K562 (cell line): ENCODE measurements around the gene TRNP1. TPM values are rescaled to one million over a fixed set of nuclear protein-coding genes. Genes with fewer than 3 reads are reported as not detected.

Experiments
- ATAC-seq: fragments of 200-7000 bp; cut with Tn5 transposase; 3 replicates; pipeline ENCODE4 v1.9.1; 2020; ENCODE audit warnings: moderate library complexity
- BruUV-seq: library from RNA; stranded (reverse); fragments of 400-500 nt; replicated peaks from 2 replicates; lab custom pipeline; 2021; lab: Mats Ljungman, UMichigan
- CTCF ChIA-PET: fragments of 300-600 bp; formaldehyde crosslinking; extraction: SDS; loops from one replicate; lab custom pipeline; 2021; ENCODE audit warnings: low intra/inter-chr PET ratio; lab: Yijun Ruan, JAX
- POLR2A ChIA-PET: fragments of 300-600, 350-650 bp; sonication (Branson Sonifier 250); formaldehyde crosslinking; extraction: SDS; loops from one replicate; lab custom pipeline; 2021; ENCODE audit warnings: antibody characterized with exemption, inconsistent platforms; lab: Yijun Ruan, JAX
- DNase-seq, 4 experiments: peaks; one replicate each; pipeline versions ENCODE4 v3.0.0 to v3.0.0-alpha.2; 2011 to 2018; ENCODE audit warnings: low spot score in 3 of 4, mixed read lengths in 3 of 4; ENCODE audit errors: extremely low read depth in 1 of 4
- FAIRE-seq: peaks from 2 replicates; lab custom pipeline; 2011; peaks lifted over from hg19 to GRCh38; lab: Jason Lieb, UNC
- H2AFZ ChIP-seq: 2 replicates; pipeline ENCODE4 v1.6.0; 2011; ENCODE audit warnings: low read depth, low read length, control low read depth, inconsistent platforms
- H3K27ac ChIP-seq: fragments of 200-600 bp; 3 replicates; pipeline ENCODE4 v1.8.0; 2011; ENCODE audit warnings: low read depth, mild to moderate bottlenecking, control low read depth, inconsistent platforms, low read length, moderate library complexity, mixed read lengths; ENCODE audit errors: extremely low read depth
- H3K27me3 ChIP-seq, 2 experiments: fragments of 300-600 bp in 1 of 2; 2 replicates in 1 of 2; 3 replicates in 1 of 2; pipeline versions ENCODE4 v1.6.0 to v1.8.0; 2011; ENCODE audit warnings: inconsistent platforms in 2 of 2, low read length in 2 of 2, mild to moderate bottlenecking in 1 of 2, mixed read lengths in 1 of 2, moderate library complexity in 1 of 2; ENCODE audit not compliant: control insufficient read depth in 2 of 2, insufficient read depth in 2 of 2
- H3K36me3 ChIP-seq: fragments of 300-600 bp; 3 replicates; pipeline ENCODE4 v1.8.0; 2011; ENCODE audit warnings: mild to moderate bottlenecking, low read length, inconsistent platforms; ENCODE audit not compliant: control insufficient read depth, insufficient read depth
- H3K4me1 ChIP-seq, 2 experiments: fragments of 200-600 bp in 1 of 2; replicated peaks in 1 of 2; 2 replicates in 1 of 2; 3 replicates in 1 of 2; pipeline versions ENCODE4 v1.5.1 to v1.8.0; 2011; ENCODE audit warnings: inconsistent platforms in 2 of 2, low read length in 2 of 2, mild to moderate bottlenecking in 1 of 2, mixed read lengths in 1 of 2, moderate library complexity in 1 of 2; ENCODE audit not compliant: control insufficient read depth in 2 of 2, insufficient read depth in 2 of 2
- H3K4me2 ChIP-seq: 2 replicates; pipeline ENCODE4 v1.6.1; 2011; ENCODE audit warnings: low read length, control low read depth, inconsistent platforms, mixed read lengths; ENCODE audit not compliant: insufficient read depth
- H3K4me3 ChIP-seq: fragments of 200-600 bp; sonication (generic), shearing (Covaris generic); 2 replicates; pipeline ENCODE4 v1.5.1; 2016; ENCODE audit warnings: control low read depth, inconsistent platforms
- H3K79me2 ChIP-seq: fragments of 200-600 bp; 3 replicates; pipeline ENCODE4 v1.8.0; 2011; ENCODE audit warnings: low read length, inconsistent platforms; ENCODE audit not compliant: control insufficient read depth, insufficient read depth
- H3K9ac ChIP-seq, 2 experiments: 2 replicates each; pipeline versions ENCODE4 v1.6.0 to v1.6.1; 2011; ENCODE audit warnings: low read depth in 2 of 2, low read length in 2 of 2, control low read depth in 1 of 2, inconsistent platforms in 1 of 2, mild to moderate bottlenecking in 1 of 2, mixed read lengths in 1 of 2; ENCODE audit not compliant: insufficient read depth in 1 of 2
- H3K9me1 ChIP-seq: one replicate; pipeline ENCODE4 v1.6.0; 2011; ENCODE audit warnings: inconsistent platforms, mild to moderate bottlenecking, low read length, moderate library complexity; ENCODE audit not compliant: control insufficient read depth, insufficient read depth
- H3K9me3 ChIP-seq: replicated peaks from 2 replicates; pipeline ENCODE4 v1.5.1; 2011; ENCODE audit warnings: low read depth, low read length, inconsistent platforms; ENCODE audit not compliant: control insufficient read depth, insufficient read depth
- H4K20me1 ChIP-seq: replicated peaks from 2 replicates; pipeline ENCODE4 v1.6.1; 2011; ENCODE audit warnings: low read length, inconsistent platforms, mixed read lengths; ENCODE audit not compliant: control insufficient read depth, insufficient read depth
- ETV5 ChIP-seq: sonication (generic); formaldehyde crosslinking; IDR thresholded peaks from 2 replicates; pipeline ENCODE4 v1.4.0; 2020; ENCODE audit warnings: low read depth, mild to moderate bottlenecking, missing genetic modification reagents
- HDAC8 ChIP-seq: fragments of 450-650 bp; IDR thresholded peaks from 2 replicates; pipeline ENCODE4 v1.6.1; 2016; ENCODE audit warnings: mild to moderate bottlenecking, missing genetic modification characterization, moderate library complexity, missing compliant biosample characterization
- PML ChIP-seq: IDR thresholded peaks from 2 replicates; pipeline ENCODE4 v1.6.1; 2012; ENCODE audit warnings: low read length, inconsistent platforms
- SAFB2 ChIP-seq: fragments of 200-400 bp; formaldehyde crosslinking; IDR thresholded peaks from 2 replicates; pipeline ENCODE4 v1.6.1; 2018; ENCODE audit warnings: borderline replicate concordance, low read length, low read depth, moderate library complexity; ENCODE audit not compliant: severe bottlenecking
- TAF7 ChIP-seq: fragments of 450-650 bp; IDR thresholded peaks from 2 replicates; pipeline ENCODE4 v1.6.1; 2016; ENCODE audit warnings: missing genetic modification characterization, missing compliant biosample characterization
- TARDBP ChIP-seq: fragments of 450-650 bp; IDR thresholded peaks from 2 replicates; pipeline ENCODE4 v1.6.1; 2016
- WGBS: fragments of 100-300 bp; shearing (Covaris generic); methylation state at CpG from one replicate; pipeline ENCODE4 v1.1.6; 2016; ENCODE audit warnings: low coverage, mixed read lengths; ENCODE audit not compliant: insufficient coverage; ENCODE audit errors: missing lambda C conversion rate; 5-methylcytosine and 5-hydroxymethylcytosine counted together
- in situ Hi-C: fragments of 300-500 bp; cut with MboI; formaldehyde crosslinking; loops from 4 replicates; pipeline ENCODE4 v1.15.0; 2018; ENCODE audit warnings: inconsistent platforms, mixed read lengths
- intact Hi-C: fragments of 100-400 bp; cut with micrococcal nuclease; formaldehyde crosslinking; loops from 2 replicates; pipeline ENCODE4 v1.14.2; 2022
- polyA plus RNA-seq, 8 experiments: library from polyadenylated mRNA; depleted of rRNA in 4 of 8; stranded (reverse) in 5 of 8; unstranded in 3 of 8; fragments of >200 nt; fragmentation: Nextera tagmentation in 2 of 8; fragmentation: Illumina TruSeq in 1 of 8; extraction: Ambion mirVana in 2 of 8; extraction: Trizol in 1 of 8; gene quantifications; 2 replicates each; pipeline versions ENCODE4 v1.2.1 to v1.2.3, GENCODE V29; 2011 to 2014; ENCODE audit warnings: inconsistent platforms in 1 of 8, missing spikeins in 1 of 8
- total RNA-seq, 7 experiments: library from RNA; depleted of rRNA in 6 of 7; stranded (reverse); fragments of >200 nt in 6 of 7; fragmentation: Illumina TruSeq in 2 of 7; extraction: Trizol in 2 of 7; gene quantifications; 2 replicates each; pipeline versions ENCODE4 v1.2.1 to v1.2.3, GENCODE V29; 2011 to 2021; ENCODE audit warnings: low replicate concordance in 1 of 7
- TF ChIP-seq, protein P1 (sequence below): sonication (generic); formaldehyde crosslinking; IDR thresholded peaks from 2 replicates; pipeline ENCODE4 v1.8.1; 2023; ENCODE audit warnings: mild to moderate bottlenecking, missing genetic modification reagents
- TF ChIP-seq, protein P2 (sequence below): fragments of 450-650 bp; conservative IDR thresholded peaks from 2 replicates; pipeline ENCODE4 v1.6.1; 2016; ENCODE audit warnings: missing genetic modification characterization, low read depth, mild to moderate bottlenecking, missing compliant biosample characterization, moderate library complexity
- TF ChIP-seq, protein P3 (sequence below): sonication (generic); formaldehyde crosslinking; IDR thresholded peaks from 2 replicates; pipeline ENCODE4 v1.8.0; 2022; ENCODE audit warnings: mild to moderate bottlenecking, missing genetic modification reagents
- TF ChIP-seq, protein P4 (sequence below): fragments of 450-650 bp; conservative IDR thresholded peaks from 2 replicates; pipeline ENCODE4 v1.6.1; 2016; ENCODE audit warnings: missing genetic modification characterization, low read depth, mild to moderate bottlenecking, control low read depth, missing compliant biosample characterization

Gene TRNP1
- total and polyA plus RNA-seq, 9 of the 15 experiments (the other 6 are each of a cell fraction or from before 2014, with no cell fraction given), result 0.03 to 1.3 (median 0.95) TPM

DNA sequence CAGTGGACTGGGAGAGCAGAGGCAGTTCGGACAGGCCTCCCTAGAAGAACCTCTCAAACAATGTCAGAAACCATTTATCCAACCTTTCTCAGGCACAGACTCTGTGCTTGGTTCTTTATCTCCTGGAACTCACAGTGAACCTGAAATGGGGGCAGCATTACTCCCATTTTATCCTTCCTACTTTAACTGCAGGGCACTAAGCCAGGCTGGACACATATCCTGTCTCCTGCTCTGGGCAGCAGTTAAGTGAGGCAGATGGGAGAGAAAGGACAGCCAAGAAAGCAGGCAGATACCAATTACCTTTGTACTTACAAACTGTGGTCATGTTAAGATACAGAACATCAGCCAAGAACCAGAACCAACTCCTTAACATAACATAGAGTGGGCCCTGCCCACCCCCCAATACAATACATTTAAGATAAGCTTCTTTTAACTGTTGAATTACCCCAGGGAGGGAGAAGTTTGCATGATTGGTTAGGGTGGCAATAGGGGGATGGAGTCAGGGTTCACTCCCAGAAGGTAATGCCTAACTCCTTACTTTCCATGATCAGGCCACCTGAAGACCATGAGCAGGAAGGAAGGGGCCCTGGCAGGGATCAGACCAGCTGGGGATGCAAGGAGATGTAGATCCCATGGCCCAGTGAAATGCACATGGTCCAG, 44.1 kb upstream of the TRNP1 start:
- TF ChIP-seq, protein P1, sequence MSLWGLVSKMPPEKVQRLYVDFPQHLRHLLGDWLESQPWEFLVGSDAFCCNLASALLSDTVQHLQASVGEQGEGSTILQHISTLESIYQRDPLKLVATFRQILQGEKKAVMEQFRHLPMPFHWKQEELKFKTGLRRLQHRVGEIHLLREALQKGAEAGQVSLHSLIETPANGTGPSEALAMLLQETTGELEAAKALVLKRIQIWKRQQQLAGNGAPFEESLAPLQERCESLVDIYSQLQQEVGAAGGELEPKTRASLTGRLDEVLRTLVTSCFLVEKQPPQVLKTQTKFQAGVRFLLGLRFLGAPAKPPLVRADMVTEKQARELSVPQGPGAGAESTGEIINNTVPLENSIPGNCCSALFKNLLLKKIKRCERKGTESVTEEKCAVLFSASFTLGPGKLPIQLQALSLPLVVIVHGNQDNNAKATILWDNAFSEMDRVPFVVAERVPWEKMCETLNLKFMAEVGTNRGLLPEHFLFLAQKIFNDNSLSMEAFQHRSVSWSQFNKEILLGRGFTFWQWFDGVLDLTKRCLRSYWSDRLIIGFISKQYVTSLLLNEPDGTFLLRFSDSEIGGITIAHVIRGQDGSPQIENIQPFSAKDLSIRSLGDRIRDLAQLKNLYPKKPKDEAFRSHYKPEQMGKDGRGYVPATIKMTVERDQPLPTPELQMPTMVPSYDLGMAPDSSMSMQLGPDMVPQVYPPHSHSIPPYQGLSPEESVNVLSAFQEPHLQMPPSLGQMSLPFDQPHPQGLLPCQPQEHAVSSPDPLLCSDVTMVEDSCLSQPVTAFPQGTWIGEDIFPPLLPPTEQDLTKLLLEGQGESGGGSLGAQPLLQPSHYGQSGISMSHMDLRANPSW, result no peak
- TF ChIP-seq TARDBP (no peak), SAFB2 (no peak), HDAC8 (tag) (no peak), ETV5 (CRISPR knock-in tag) (no peak), TAF7 (tag) (no peak), PML (0 out of 2 replicates have a peak, but pooled peaks have one; percentile 21)
- TF ChIP-seq, protein P2, sequence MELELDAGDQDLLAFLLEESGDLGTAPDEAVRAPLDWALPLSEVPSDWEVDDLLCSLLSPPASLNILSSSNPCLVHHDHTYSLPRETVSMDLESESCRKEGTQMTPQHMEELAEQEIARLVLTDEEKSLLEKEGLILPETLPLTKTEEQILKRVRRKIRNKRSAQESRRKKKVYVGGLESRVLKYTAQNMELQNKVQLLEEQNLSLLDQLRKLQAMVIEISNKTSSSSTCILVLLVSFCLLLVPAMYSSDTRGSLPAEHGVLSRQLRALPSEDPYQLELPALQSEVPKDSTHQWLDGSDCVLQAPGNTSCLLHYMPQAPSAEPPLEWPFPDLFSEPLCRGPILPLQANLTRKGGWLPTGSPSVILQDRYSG (tag), result no peak
- TF ChIP-seq, protein P3, sequence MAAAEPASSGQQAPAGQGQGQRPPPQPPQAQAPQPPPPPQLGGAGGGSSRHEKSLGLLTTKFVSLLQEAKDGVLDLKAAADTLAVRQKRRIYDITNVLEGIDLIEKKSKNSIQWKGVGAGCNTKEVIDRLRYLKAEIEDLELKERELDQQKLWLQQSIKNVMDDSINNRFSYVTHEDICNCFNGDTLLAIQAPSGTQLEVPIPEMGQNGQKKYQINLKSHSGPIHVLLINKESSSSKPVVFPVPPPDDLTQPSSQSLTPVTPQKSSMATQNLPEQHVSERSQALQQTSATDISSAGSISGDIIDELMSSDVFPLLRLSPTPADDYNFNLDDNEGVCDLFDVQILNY, result 0 out of 2 replicates have a peak, but pooled peaks have one; percentile 73
- TF ChIP-seq, protein P4, sequence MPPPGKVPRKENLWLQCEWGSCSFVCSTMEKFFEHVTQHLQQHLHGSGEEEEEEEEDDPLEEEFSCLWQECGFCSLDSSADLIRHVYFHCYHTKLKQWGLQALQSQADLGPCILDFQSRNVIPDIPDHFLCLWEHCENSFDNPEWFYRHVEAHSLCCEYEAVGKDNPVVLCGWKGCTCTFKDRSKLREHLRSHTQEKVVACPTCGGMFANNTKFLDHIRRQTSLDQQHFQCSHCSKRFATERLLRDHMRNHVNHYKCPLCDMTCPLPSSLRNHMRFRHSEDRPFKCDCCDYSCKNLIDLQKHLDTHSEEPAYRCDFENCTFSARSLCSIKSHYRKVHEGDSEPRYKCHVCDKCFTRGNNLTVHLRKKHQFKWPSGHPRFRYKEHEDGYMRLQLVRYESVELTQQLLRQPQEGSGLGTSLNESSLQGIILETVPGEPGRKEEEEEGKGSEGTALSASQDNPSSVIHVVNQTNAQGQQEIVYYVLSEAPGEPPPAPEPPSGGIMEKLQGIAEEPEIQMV (tag), result no peak
- Histone ChIP-seq H3K27ac (0 out of 3 replicates have a peak overlapping the region, but pooled peaks have one; percentile 2), H3K27me3 (no peaks in the 10 kb centered on the region), H3K9me3 (no peaks in the 10 kb centered on the region; the same call in 1 of the 2 replicates), H4K20me1 (no peaks in the 10 kb centered on the region), H3K9me1 (peaks cover 4% of the 10 kb centered on the region), H3K9ac (peak overlapping the region in 1 of 2 experiments; percentile 78; a peak in 2 of 4 replicates), H3K4me3 (no peak overlapping the region), H3K4me2 (no peak overlapping the region), H3K36me3 (peaks cover 28% of the 10 kb centered on the region; the same call in 2 of the 3 replicates), H3K4me1 (peaks cover 22 to 28% of the 10 kb centered on the region in 2 experiments; a peak in 4 of 5 replicates), H2AFZ (no peak overlapping the region), H3K79me2 (no peaks in the 10 kb centered on the region)
- ChIA-PET POLR2A (interaction anchor here (0.9 to 1.0 kb wide), 2 partner anchors 13 to 39 kb away, joined by 3 read pairs; no protein-coding TSS in a partner anchor), CTCF (no interaction called here)
- 100% methylated on average over 1 of the region's 1 CpG for WGBS
- DNase-seq (peak in 1 of 4 experiments; percentile 24), FAIRE-seq (no peak), ATAC-seq (no peak)
- in situ Hi-C loops (no loop called here), intact Hi-C loops (no loop called here)
- no TSS peak for BruUV-seq
